Keratinocyte (primary cell): ENCODE results near the gene DMPK. TPM values are rescaled to one million over a fixed set of nuclear protein-coding genes. Genes with fewer than 3 reads are reported as not detected.

Experiments used
- DNase-seq: peaks from one replicate; pipeline ENCODE4 v3.0.0-alpha.2; 2011; ENCODE audit warnings: low read depth, missing footprints, low spot score
- FAIRE-seq: peaks from 2 replicates; lab custom pipeline; 2011; peaks lifted over from hg19 to GRCh38; lab: Jason Lieb, UNC
- H2AFZ ChIP-seq: 2 replicates; pipeline ENCODE4 v1.6.0; 2012; ENCODE audit warnings: low read length, control low read depth, inconsistent platforms; ENCODE audit not compliant: control insufficient read depth
- H3K27ac ChIP-seq: 2 replicates; pipeline ENCODE4 v1.5.1; 2011; ENCODE audit warnings: low read length; ENCODE audit not compliant: control insufficient read depth, insufficient read depth
- H3K27me3 ChIP-seq: 3 replicates; pipeline ENCODE4 v1.6.0; 2011; ENCODE audit warnings: low read length; ENCODE audit not compliant: control insufficient read depth, insufficient read depth; ENCODE audit errors: extremely low read depth
- H3K36me3 ChIP-seq, 2 experiments: 2 replicates in 1 of 2; 3 replicates in 1 of 2; pipeline ENCODE4 v1.5.1; 2011; ENCODE audit warnings: low read length in 2 of 2, mild to moderate bottlenecking in 1 of 2; ENCODE audit not compliant: control insufficient read depth in 2 of 2, insufficient read depth in 2 of 2; ENCODE audit errors: extremely low read depth in 1 of 2
- H3K4me1 ChIP-seq: 3 replicates; pipeline ENCODE4 v1.5.1; 2011; ENCODE audit warnings: low read length; ENCODE audit not compliant: control insufficient read depth, insufficient read depth; ENCODE audit errors: extremely low read depth
- H3K4me2 ChIP-seq: 3 replicates; pipeline ENCODE4 v1.6.0; 2011; ENCODE audit warnings: low read depth, low read length; ENCODE audit not compliant: control insufficient read depth, insufficient read depth; ENCODE audit errors: extremely low read depth
- H3K4me3 ChIP-seq, 3 experiments: fragments of 200-600 bp in 1 of 3; sonication (generic) in 1 of 3; 2 replicates in 2 of 3; 3 replicates in 1 of 3; pipeline ENCODE4 v1.5.1; 2011 to 2016; ENCODE audit warnings: low read length in 3 of 3, mild to moderate bottlenecking in 3 of 3, control low read depth in 2 of 3, inconsistent platforms in 1 of 3, low read depth in 1 of 3, mixed read lengths in 1 of 3, mixed run types in 1 of 3, moderate library complexity in 1 of 3; ENCODE audit not compliant: control insufficient read depth in 2 of 3, insufficient read depth in 2 of 3; ENCODE audit errors: extremely low read depth in 1 of 3
- H3K79me2 ChIP-seq: 2 replicates; pipeline ENCODE4 v1.6.0; 2012; ENCODE audit warnings: low read length; ENCODE audit not compliant: control insufficient read depth, insufficient read depth
- H3K9ac ChIP-seq: 3 replicates; pipeline ENCODE4 v1.6.0; 2011; ENCODE audit warnings: low read length; ENCODE audit not compliant: control insufficient read depth, insufficient read depth; ENCODE audit errors: extremely low read depth
- H3K9me1 ChIP-seq: 3 replicates; pipeline ENCODE4 v1.6.0; 2011; ENCODE audit warnings: low read length; ENCODE audit not compliant: control insufficient read depth, insufficient read depth; ENCODE audit errors: extremely low read depth
- H3K9me3 ChIP-seq: 2 replicates; pipeline ENCODE4 v1.5.1; 2012; ENCODE audit warnings: low read depth, low read length; ENCODE audit not compliant: control insufficient read depth
- H4K20me1 ChIP-seq: 3 replicates; pipeline ENCODE4 v1.6.0; 2011; ENCODE audit warnings: low read length; ENCODE audit not compliant: control insufficient read depth, insufficient read depth; ENCODE audit errors: extremely low read depth
- EZH2 ChIP-seq: IDR thresholded peaks from one replicate; pipeline ENCODE4 v1.6.1; 2012; ENCODE audit warnings: inconsistent platforms, mild to moderate bottlenecking, low read length, moderate library complexity
- dilution Hi-C: fragments of 300-500 bp; cut with MboI; formaldehyde crosslinking; loops from one replicate; pipeline ENCODE4 v1.7.0; 2020; ENCODE audit warnings: low sequenced_read_pairs; ENCODE audit not compliant: extremely low pct_ligation_motif_present
- polyA plus RNA-seq, 5 experiments: library from polyadenylated mRNA; depleted of rRNA in 3 of 5; stranded (reverse) in 3 of 5; stranded (forward) in 1 of 5; unstranded in 1 of 5; fragments of >200 nt; gene quantifications; 1 replicate in 1 of 5; 2 replicates in 3 of 5; 3 replicates in 1 of 5; pipeline versions ENCODE4 v1.2.1 to v1.2.3, GENCODE V29; 2011 to 2012; ENCODE audit warnings: missing spikeins in 2 of 5, low read depth in 1 of 5, low replicate concordance in 1 of 5
- TF ChIP-seq, protein P1 (sequence below), 3 experiments: IDR thresholded peaks in 1 of 3; conservative IDR thresholded peaks in 1 of 3; optimal IDR thresholded peaks in 1 of 3; 2 replicates in 2 of 3; 3 replicates in 1 of 3; pipeline versions ENCODE3 to v1.5.1; 2011; ENCODE audit warnings: low read length in 3 of 3, mild to moderate bottlenecking in 3 of 3, moderate library complexity in 2 of 3, control low read depth in 1 of 3, inconsistent platforms in 1 of 3; ENCODE audit not compliant: insufficient read depth in 2 of 3; ENCODE audit errors: extremely low read depth in 1 of 3

The DMPK gene
- polyA plus RNA-seq, 1 donor (not counting 4 experiments of a cell fraction or from before 2014, with no cell fraction given): 7.0 TPM

DNA sequence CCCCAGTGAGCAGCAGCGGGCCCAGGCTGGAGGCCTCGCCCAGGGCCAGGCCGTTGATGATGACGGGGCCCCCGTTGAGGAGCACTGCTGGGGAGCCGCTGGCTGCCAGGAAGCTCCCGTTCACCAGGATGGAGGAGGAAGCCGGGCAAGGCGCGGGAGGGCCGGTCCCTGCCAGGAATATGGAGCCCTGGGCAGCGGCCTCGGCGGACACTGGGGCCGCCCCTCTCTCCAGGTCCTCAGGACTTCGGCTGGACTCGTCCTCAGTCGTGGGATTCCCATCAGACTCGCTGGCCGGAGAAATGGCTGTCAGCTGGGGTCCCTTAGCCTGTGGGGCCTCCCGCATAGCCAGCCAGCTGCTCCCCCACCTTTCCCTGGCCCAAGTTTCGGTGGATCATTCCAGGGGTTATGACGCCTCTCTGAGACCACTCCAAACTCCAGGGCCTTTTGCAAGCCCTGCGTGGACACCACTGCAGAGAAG lies 15.4 kb downstream of the DMPK start:
- Histone ChIP-seq H4K20me1 (peaks cover 2% of the 10 kb centered on the region), H3K27ac (no peak overlapping the region), H2AFZ (peak overlapping the region; percentile 73), H3K36me3 (no peaks in the 10 kb centered on the region), H3K79me2 (no peaks in the 10 kb centered on the region), H3K9ac (peak overlapping the region; percentile 84), H3K4me2 (peak overlapping the region; percentile 98), H3K4me1 (peaks cover 15% of the 10 kb centered on the region), H3K9me3 (no peaks in the 10 kb centered on the region), H3K4me3 (peak overlapping the region; percentile 49 to 93 (median 69)), H3K9me1 (no peaks in the 10 kb centered on the region), H3K27me3 (no peaks in the 10 kb centered on the region)
- TF ChIP-seq EZH2: no peak
- TF ChIP-seq, protein P1, sequence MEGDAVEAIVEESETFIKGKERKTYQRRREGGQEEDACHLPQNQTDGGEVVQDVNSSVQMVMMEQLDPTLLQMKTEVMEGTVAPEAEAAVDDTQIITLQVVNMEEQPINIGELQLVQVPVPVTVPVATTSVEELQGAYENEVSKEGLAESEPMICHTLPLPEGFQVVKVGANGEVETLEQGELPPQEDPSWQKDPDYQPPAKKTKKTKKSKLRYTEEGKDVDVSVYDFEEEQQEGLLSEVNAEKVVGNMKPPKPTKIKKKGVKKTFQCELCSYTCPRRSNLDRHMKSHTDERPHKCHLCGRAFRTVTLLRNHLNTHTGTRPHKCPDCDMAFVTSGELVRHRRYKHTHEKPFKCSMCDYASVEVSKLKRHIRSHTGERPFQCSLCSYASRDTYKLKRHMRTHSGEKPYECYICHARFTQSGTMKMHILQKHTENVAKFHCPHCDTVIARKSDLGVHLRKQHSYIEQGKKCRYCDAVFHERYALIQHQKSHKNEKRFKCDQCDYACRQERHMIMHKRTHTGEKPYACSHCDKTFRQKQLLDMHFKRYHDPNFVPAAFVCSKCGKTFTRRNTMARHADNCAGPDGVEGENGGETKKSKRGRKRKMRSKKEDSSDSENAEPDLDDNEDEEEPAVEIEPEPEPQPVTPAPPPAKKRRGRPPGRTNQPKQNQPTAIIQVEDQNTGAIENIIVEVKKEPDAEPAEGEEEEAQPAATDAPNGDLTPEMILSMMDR (optimal IDR thresholded peaks at IDR 0.05 in 1 of 3, IDR thresholded peaks at IDR 0.05 in 1 of 3, conservative IDR thresholded peaks at IDR 0.05 in 1 of 3; ENCODE audit: extremely low read depth in 1 of 3, insufficient read depth in 2 of 3, low read length in 3 of 3): no peak
- no peak for DNase-seq
- dilution Hi-C loops: no loop called here
- no peak for FAIRE-seq

DNA sequence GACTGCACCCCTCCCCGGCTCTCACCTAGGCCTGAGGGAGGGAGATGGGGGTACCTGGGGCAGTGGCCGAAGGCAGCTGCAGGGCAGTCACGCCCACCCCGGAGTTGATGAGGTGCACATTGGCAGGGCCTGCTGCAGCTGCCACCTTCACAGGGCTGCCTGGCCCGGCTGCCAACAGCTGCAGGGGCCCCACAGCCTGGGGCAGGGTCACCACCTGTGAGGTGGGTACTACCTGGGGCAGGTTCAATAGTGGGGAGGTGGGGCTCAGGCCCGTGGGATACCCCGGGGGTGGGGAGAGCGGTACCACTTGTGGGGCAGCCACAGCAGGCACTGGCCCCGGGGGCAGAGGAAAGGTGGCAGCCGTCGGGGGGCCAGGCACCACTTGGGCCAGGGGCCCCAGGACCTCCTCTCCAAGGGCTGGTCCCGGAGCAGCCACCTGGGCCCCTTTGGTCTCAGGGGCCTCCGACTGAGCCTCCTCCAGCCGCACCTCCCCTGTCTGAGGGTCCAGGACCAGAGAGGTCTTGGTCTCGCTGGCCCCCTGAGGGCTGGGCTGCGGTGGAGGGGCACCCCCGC lies 15.9 kb downstream of the DMPK start:
- Histone ChIP-seq H3K9me3 (no peaks in the 10 kb centered on the region), H4K20me1 (no peaks in the 10 kb centered on the region), H3K4me3 (no peak overlapping the region), H3K79me2 (no peaks in the 10 kb centered on the region), H3K36me3 (no peaks in the 10 kb centered on the region), H3K27ac (no peak overlapping the region), H3K9me1 (no peaks in the 10 kb centered on the region), H3K27me3 (no peaks in the 10 kb centered on the region), H3K4me1 (peaks cover 15% of the 10 kb centered on the region), H3K4me2 (no peak overlapping the region), H3K9ac (no peak overlapping the region), H2AFZ (no peak overlapping the region)
- no peak for FAIRE-seq
- dilution Hi-C loops: no loop called here
- no peak for DNase-seq
- TF ChIP-seq EZH2: no peak
- TF ChIP-seq, protein P1 (optimal IDR thresholded peaks at IDR 0.05 in 1 of 3, IDR thresholded peaks at IDR 0.05 in 1 of 3, conservative IDR thresholded peaks at IDR 0.05 in 1 of 3; ENCODE audit: extremely low read depth in 1 of 3, insufficient read depth in 2 of 3, low read length in 3 of 3): no peak
